ENCODE results near the gene TBC1D16.

- TF ChIP-seq SMARCA5 (IDR thresholded peaks at IDR 0.05) = no peak
- TF ChIP-seq BRCA1 (IDR thresholded peaks at IDR 0.05; ENCODE audit: low read depth, low read length) = no peak
- TF ChIP-seq ELK1 (IDR thresholded peaks at IDR 0.05; ENCODE audit: low read depth, low read length) = no peak
- no peak for TF ChIP-seq ZNF274 (IDR thresholded peaks at IDR 0.05; ENCODE audit: insufficient read depth, insufficient read length)
Observed at GRCh38 chr17:80067393-80067986, 31.8 kb upstream of the TBC1D16 start.

All from GM12878 (cell line).